HG02840 (cell line): ENCODE data around the gene IL2.

ENCODE experiments used
- ATAC-seq: cut with Tn5 transposase; IDR thresholded peaks from one replicate; pipeline ENCODE4 v1.9.1; 2021; ENCODE audit warnings: mild to moderate bottlenecking, moderate library complexity, moderate number of reproducible peaks; ENCODE audit not compliant: unreplicated experiment, low FRiP score

IL2 gene

GRCh38 chr4:122456231-122457116, at the start of gene IL2:
IL2 (minus strand) TSS chr4:122456725; CDS start chr4:122456440, 285 bp downstream.
- no peak for ATAC-seq

- ATAC-seq, result no peak
These were observed 46.7 kb upstream of the IL2 start for GRCh38 chr4:122503214-122503613.

- ATAC-seq, result no peak
These were observed 44.5 kb upstream of the IL2 start for GRCh38 chr4:122500852-122501501.

- no peak for ATAC-seq
These were observed 32.5 kb upstream of the IL2 start for GRCh38 chr4:122489061-122489460.

GRCh38 chr4:122483481-122483880, 27.0 kb upstream of the IL2 start:
- ATAC-seq, result no peak

GRCh38 chr4:122481766-122482405, 25.4 kb upstream of the IL2 start:
- no peak for ATAC-seq

GRCh38 chr4:122480655-122481487, 24.3 kb upstream of the IL2 start:
- ATAC-seq, result no peak

- no peak for ATAC-seq
These were observed 23.5 kb upstream of the IL2 start for GRCh38 chr4:122479935-122480416.

- no peak for ATAC-seq
These were observed 20.2 kb upstream of the IL2 start for GRCh38 chr4:122476745-122477144.

GRCh38 chr4:122476126-122476525, 19.6 kb upstream of the IL2 start:
- no peak for ATAC-seq

- no peak for ATAC-seq
These were observed 18.7 kb upstream of the IL2 start for GRCh38 chr4:122475233-122475632.

- ATAC-seq, result no peak
These were observed 12.9 kb upstream of the IL2 start for GRCh38 chr4:122469457-122469856.

GRCh38 chr4:122458625-122459024, 2.1 kb upstream of the IL2 start:
- no peak for ATAC-seq

GRCh38 chr4:122453384-122453995, 3.0 kb downstream of the IL2 start:
- no peak for ATAC-seq

GRCh38 chr4:122450847-122451246, 5.7 kb downstream of the IL2 start:
- no peak for ATAC-seq

- no peak for ATAC-seq
These were observed 22.2 kb downstream of the IL2 start for GRCh38 chr4:122434285-122434684.

GRCh38 chr4:122431351-122431750, 25.2 kb downstream of the IL2 start:
- ATAC-seq, result no peak

GRCh38 chr4:122423246-122423645, 33.3 kb downstream of the IL2 start:
- ATAC-seq, result no peak

GRCh38 chr4:122412547-122412946, 44.0 kb downstream of the IL2 start:
- no peak for ATAC-seq

- no peak for ATAC-seq
These were observed 52.7 kb downstream of the IL2 start for GRCh38 chr4:122403861-122404260.
